Testis (tissue), 2 donors: Measurements from ENCODE around the gene EPN1.

Experiments
- POLR2A ChIP-seq: fragments of 450-650 bp; IDR thresholded peaks from one replicate; pipeline ENCODE4 v1.6.1; 2017; ENCODE audit warnings: antibody characterized with exemption, mild to moderate bottlenecking, moderate library complexity
- TF ChIP-seq, protein P1 (sequence below), 3 experiments: fragments of 450-650 bp in 2 of 3; fragments of 200-600 bp in 1 of 3; sonication (generic) in 1 of 3; IDR thresholded peaks; one replicate each; pipeline ENCODE4 v1.5.1; 2016 to 2019; ENCODE audit warnings: antibody characterized with exemption in 3 of 3, mild to moderate bottlenecking in 2 of 3, moderate library complexity in 1 of 3

DNA sequence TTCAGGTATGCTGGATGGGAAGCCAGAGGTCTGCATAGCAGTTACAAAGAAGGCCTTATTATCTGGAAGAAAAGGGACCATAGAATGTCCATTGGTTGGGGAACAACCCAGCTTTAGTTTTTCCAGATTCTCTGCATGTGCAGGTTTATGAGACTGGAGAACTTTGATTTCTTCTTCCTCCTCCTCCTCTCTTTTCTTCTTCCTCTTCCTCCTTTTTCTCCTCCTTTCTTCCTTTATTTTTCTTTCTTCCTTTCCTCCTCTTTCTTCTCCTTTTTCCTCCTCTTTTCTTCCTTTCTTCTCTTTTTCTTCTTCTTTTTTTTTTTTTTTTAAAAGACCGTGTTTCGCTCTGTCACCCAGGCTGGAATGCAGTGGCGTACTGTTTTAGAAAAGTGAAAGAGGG is 30.9 kb downstream of the EPN1 start:
- TF ChIP-seq, protein P1, sequence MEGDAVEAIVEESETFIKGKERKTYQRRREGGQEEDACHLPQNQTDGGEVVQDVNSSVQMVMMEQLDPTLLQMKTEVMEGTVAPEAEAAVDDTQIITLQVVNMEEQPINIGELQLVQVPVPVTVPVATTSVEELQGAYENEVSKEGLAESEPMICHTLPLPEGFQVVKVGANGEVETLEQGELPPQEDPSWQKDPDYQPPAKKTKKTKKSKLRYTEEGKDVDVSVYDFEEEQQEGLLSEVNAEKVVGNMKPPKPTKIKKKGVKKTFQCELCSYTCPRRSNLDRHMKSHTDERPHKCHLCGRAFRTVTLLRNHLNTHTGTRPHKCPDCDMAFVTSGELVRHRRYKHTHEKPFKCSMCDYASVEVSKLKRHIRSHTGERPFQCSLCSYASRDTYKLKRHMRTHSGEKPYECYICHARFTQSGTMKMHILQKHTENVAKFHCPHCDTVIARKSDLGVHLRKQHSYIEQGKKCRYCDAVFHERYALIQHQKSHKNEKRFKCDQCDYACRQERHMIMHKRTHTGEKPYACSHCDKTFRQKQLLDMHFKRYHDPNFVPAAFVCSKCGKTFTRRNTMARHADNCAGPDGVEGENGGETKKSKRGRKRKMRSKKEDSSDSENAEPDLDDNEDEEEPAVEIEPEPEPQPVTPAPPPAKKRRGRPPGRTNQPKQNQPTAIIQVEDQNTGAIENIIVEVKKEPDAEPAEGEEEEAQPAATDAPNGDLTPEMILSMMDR (IDR thresholded peaks at IDR 0.05), result no peak
- TF ChIP-seq POLR2A, result no peak
